NCI-H748 treated with DMSO at 0.1 percent for 48 hours (cell line): ENCODE measurements around the gene TTLL5.

ENCODE experiments used
- DNase-seq: peaks from one replicate; lab custom pipeline; 2025; lab: John Stamatoyannopoulos, UW

The TTLL5 gene

DNA sequence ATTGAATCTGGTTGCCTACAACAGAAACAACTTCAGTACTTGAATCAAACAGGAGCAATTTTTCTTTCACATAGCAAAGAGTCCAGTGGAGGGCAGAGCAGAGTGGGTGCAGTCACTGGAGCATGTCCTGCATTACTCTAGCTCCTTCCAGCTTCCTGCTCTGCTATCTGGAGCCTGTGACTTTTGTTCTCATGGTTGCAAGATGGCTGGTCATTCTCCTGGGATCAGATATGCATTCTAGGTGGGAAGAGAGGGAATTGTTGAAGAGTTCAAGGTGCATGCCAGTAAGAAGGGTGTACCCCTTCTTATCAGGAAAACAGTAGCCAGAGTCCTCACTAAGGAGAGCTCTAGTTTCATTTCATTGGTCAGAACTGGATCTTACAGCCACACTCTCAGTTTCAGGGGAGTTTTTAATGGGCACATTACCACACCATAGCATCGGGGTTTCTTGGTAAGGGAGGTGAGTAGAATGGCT lies 332.6 kb downstream of the TTLL5 start:
- no peak for DNase-seq

DNA sequence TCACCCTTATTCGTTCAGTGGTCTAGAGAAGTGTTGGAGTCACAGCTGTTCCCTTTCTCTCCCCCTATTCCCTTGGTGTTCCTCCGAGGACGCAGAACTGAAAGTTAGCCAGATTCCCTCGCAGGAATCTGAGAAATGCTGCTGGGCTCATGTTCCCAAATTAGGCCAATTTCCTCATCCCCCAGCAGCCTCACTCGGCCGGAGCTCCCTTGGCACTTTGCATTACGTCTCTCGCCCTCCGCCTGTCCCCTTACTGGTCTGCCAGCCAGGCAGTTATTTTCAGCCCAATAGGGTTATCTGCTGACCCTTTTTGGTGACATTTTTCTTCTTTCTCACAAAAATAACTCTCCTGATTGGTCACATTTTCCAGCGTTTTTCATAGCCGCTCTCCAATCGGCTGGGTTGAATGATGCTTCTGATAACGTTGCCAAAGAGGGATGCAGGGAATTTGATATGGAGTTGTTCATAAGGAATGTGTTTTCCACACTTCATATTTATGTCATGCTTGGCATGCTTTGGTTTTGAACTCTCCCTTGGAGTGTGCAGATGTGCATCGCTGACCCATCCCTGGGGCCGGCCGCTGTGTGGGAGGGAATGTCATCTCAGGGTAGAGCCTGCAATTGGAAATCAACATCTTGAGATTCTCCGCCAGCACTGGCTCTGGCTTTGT lies 334.5 kb downstream of the TTLL5 start:
- no peak for DNase-seq

DNA sequence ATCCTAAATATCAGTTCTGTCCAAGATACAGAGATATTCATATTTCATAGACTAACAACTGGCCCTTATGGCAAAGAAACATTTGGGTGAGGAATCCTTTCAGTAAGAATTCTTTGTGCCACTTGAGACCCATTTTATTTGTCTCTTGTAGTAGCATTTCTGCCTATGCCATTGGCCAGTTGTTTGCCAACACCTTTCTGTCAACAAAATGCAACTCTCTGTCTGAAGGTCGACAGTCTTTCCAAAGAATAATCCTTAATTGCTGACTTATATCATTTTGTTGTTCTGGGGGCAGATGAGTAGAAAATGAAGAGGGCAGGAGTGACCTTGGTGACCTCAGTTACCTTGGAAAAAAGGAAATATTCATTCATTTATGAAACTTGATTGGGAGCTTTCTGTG lies 335.4 kb downstream of the TTLL5 start:
- no peak for DNase-seq

DNA sequence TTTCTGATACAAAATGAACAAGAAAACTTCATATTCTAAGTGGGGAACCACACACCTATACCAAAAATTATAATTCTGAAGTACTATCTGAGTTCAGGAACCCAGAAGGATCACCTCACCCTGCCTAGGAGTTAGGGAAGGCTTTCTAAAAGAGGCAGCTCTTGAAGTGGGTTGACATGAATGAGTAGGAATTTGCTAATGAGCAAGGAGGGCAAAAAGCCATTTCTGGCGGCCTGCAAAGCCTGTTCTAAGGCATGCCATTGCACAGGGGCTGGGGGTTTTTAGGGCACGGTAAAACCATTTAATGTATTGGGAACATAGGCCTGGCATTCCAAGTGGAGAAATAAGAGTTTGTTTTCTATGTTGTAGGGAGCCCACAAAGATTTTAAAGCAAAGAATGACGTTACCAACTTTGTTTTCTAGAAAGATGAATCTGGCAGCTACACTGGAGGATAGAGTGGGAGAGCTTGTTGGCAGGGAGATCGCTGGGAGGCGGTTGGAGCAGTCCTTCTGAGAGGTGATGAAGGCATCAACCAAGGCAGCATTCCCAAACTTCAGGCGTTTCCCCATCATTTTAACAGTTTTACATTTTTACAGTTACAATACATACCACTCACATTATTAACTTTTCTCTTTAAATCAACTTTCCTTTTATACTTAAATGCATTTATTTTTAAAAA lies 338.6 kb downstream of the TTLL5 start:
- no peak for DNase-seq

DNA sequence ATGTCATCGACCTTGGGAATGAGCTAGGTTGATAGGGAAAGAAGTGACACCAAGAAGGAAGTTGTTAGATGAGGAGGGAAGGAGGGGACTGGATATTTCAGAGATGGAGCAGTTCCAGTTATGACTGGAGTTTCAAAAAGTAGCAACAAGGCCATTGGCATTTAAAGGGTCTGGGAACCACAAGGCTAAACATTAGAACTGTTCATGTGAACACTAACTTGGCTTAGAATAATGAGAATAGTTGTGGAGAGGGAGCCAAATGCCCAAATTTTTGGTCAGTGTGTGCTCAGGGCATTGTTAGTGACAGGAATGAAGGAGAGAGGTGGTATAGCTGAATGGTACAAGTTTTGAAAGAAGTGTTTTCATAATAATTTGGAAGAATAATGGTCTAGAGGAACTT lies 341.3 kb downstream of the TTLL5 start:
- no peak for DNase-seq
